Stimulated activated CD8-positive, alpha-beta memory T cell treated with anti-CD3 and anti-CD28 coated beads, Interleukin-4, amount 100 ng/mL, for 24 hours (primary cell): ENCODE measurements around the gene SLC6A16.
A peak's percentile ranks its signal among the peaks of the same experiment; 100 is the strongest.

Experiments used
- DNase-seq: peaks from one replicate; pipeline ENCODE4 v3.0.0-alpha.2; 2020; ENCODE audit warnings: low read depth

SLC6A16 gene

DNA sequence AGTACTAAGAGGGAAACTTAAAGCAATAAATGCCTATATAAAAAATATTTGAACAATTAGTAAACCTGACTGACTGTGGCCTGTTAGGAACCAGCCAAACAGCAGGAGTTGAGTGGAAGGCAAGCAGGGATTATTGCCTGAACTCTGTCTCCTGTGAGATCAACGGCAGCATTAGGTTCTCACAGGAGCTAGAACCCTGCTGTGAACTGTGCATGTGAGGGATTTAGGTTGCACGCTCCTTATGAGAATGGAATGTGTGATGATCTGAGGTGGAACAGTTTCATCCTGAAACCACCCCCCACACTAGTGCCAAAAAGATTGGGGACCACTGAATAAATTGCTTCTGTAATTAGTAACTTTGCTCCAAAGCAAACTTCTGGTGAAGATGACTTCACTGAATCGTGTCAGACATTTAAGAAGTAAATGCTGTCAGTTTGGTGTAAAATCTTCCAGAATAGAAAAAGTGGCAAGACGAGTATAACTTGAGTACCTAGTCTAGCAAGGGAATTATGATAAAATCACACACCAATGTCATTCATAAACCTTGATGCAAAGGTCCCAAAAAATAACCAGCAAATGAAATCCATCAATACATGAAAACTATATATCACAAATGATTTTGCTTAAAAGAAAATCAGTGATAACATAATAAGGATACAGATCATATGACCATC, 53.8 kb downstream of the SLC6A16 start:
- no peak for DNase-seq

DNA sequence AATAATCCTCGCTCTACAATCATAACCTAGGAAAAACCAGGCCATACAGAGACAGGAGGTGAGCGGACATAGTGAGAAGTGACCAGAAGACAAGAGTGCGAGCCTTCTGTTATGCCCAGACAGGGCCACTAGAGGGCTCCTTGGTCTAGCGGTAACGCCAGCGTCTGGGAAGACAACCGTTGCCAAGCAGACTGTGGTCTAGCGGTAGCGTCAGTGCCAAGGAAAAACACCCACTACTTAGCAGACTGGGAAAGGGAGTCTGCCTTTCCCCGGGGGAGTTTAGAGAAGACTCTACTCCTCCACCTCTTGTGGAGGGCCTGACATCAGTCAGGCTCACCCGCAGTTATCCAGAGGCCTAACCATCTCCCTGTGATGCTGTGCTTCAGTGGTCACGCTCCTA, 58.6 kb downstream of the SLC6A16 start:
- DNase-seq = peak; percentile 22

DNA sequence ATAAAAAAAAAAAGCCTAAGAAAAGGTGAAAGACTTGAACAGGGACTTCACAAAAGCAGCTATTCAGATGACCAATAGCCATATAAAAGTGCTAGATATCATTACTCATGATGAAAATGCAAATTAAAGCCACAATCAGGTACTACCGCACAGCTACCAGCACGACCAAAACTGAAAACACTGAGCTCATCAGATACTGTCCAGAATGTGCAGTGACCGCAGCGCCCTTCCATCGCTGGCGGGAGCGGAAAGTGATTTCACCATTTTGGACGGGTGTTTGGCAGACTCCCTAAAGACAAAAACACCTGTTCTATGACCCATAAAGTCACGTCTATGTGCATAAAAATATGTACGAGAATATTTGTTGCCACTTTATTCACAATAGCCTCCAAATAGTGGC, 60.7 kb downstream of the SLC6A16 start:
- DNase-seq = no peak

DNA sequence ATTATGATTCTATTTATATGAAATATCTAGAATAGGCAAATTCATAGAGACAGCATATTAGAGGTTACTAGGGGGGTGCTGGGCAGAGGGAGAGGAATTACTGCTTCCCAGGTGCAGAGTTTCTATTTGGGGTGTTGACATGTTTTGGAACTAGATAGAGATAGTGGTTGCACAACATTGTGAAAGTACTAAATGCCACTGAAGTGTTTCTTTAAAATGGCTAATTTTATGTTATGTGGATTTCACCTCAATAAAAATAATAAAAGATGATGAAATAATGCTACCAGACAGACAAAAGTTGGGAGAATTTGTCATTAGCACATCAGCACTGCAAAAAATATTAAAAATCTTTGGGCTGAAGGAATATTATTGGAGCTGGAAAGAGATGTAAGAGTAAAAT, 63.4 kb downstream of the SLC6A16 start:
- DNase-seq = no peak

DNA sequence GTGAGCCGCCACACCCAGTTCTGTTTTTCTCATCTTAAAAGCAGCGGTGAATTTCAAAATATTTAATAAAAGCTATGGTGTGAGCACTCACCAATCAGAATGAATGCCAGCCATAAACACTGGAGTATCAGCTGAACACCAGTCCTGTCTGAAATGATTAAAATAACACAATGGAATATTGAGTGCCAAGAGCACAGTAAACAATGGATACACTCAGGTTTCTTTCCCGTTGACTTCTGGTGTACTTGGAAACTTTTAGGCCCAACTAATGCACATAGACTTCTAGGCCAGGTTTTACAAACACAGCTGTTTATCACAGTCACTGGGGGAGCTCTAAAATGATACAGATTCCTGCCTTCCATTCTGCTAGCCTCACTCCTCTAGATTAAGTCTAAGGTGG, 68.3 kb downstream of the SLC6A16 start:
- no peak for DNase-seq

DNA sequence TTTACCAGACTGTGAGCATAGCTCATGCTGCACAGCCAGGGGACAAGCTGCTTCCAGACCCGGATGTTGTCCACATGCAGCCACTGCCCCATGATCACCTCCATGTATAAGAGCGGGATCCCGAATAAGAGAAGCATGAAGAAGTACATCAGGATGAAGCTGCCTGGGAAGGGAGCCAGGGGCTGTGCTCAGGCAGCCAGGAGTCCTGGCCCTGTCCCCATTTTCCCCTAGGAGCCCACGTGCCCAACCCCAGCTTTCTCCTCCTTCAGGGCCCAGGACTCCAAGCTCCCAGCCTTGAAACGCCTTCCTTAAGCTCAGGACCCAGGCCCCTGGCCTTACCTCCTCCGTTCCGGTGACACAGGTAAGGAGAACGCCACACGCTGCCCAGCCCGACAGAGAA, 69.3 kb downstream of the SLC6A16 start:
- no peak for DNase-seq

DNA sequence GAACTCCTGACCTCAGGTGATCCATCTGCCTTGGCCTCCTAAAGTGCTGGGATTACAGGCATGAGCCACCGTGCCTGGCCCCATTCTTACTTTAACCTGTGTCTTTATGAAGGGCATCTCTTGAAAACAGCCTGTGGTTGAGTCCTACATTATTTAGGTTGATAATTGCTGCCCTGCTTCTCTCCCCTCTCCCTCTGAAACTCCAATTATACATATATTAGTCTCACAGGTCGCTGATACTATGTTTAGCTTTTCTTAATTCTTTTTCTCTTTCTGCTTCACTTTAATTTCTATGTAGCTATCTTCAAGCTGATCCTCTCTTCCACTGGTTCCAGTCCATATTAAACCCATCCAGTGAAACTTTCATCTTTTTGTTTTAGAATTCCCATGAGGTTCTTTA, 75.1 kb downstream of the SLC6A16 start:
- DNase-seq = no peak

DNA sequence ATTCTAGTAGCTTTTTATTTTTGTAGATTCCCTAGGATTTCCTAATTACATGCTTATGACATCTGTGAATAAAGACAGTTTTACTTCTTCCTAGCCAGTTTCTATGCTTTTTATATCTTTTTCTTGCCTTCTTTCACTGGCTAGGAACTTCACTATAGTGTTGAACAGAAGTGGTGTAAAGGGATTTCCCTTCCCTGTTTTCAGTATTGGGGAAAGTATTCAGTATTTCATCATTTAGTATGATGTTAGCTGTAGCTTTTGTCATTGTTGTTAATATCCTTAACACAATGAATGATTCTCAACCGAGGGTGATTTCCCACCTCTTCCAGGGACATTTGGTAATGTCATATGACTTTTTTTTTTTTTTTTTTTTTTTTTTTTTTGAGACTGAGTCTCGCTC, 77.3 kb downstream of the SLC6A16 start:
- DNase-seq = no peak

DNA sequence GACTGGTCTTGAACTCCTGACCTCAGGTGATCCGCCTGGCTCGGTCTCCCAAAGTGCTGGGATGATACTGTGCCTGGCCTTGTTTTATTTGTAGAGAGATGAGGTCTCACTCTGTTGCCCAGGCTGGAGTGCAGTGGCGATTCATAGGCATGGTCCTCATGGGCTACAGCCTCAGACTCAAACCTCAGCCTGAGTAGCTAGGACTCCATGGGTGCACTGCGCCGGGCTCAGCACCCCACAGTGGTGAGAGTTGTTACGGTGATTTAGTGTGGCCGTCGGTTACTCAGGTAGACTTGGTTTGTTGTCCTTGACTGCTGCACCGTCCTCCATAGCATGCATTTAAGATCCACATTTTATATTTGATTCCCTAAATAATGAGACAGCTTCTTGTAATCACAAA, 80.7 kb downstream of the SLC6A16 start:
- DNase-seq = no peak

DNA sequence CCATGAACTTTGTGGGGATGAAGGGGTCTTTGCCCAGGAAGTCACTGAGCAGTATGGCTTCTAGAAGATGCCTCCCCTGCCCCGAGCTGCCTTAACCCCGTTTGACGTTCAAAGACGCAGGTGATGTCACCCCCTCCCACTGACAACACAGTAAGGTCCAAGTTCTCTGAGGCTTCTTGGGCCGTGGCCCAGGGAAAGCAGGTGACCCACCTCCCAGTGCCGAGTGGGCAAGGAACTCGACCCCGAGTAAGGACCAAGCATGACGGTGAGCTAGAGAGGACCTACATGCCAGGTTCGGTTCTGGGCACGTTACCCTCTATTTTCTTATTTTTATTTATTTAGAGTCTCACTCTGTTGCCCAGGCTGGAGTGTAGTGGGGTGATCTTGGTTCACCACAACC, 81.3 kb downstream of the SLC6A16 start:
- DNase-seq = no peak

DNA sequence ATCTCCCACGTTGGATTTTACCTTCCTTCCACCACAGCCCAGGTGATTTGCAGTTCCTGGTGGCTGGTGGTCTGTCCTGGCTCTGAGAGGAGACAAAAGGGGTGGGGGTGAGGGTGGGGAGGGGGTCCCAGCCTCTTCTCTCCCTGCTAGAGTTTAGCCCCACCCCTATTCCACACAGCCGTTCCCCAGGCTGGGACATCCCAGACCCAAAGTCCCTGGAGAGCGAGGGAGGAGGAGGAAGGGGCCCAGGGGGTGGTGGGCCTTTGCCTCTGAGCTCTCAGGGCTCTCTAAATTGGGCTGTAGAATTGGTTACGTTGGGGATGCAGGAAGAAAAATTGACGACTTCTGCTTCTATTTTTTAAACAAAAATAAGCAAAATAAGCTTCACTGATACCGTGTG, 81.9 kb downstream of the SLC6A16 start:
- DNase-seq = no peak

DNA sequence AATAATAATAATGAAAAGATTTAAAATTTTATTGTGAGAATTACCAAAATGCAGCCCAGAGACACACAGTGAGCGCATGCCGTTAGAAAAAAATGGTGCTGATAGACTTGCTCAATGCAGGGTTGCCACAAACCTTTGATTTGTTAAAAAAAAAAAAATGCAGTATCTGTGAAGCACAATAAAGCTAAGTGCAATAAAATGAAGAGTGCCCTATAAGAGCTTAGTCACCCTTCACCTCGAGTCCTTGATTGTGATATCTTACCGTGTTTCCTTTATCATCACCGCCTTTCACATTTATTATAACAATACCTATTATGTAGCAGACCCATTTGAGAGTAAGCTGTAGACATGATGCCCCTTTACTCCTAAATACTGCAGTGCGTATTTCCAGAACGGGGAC, 83.2 kb downstream of the SLC6A16 start:
- no peak for DNase-seq
